Fibroblast of skin of left biceps (primary cell): ENCODE results near the gene PYGM.

Source experiments
- DNase-seq, 2 experiments: peaks; one replicate each; pipeline ENCODE4 v3.0.0-alpha.2; 2013; ENCODE audit warnings: low read depth in 2 of 2

PYGM gene

DNA sequence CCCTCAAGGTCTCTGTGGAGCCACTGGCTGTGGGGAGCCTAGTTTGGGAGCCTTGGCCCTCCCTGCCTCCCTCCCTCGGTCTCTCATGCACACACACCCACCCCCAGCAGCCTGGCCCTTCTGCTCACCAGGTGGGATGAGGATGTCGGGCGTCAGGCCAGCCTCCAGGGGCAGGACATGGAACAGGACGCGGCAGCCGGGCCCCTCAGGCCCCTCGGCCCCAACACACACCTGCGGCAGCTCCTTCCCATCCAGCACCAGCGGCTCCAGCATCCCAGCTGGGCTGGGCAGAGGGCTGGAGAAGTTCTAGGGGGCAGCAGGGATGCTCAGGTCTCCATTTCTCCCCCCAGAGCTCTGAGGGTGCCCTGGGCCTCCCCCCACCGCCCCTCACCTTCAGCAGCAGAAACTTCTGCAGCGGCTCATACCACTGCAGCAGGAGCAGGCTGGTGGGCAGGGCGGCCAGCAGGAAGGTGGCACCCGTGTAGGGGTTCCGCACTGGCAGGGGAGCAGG, 32.1 kb upstream of the PYGM start:
- no peak for DNase-seq

GRCh38 chr11:64790205-64791095, 30.7 kb upstream of the PYGM start:
- no peak for DNase-seq

GRCh38 chr11:64789331-64790204, 29.8 kb upstream of the PYGM start:
- no peak for DNase-seq

- DNase-seq: no peak
Observed at GRCh38 chr11:64788321-64789215, 28.8 kb upstream of the PYGM start.

DNA sequence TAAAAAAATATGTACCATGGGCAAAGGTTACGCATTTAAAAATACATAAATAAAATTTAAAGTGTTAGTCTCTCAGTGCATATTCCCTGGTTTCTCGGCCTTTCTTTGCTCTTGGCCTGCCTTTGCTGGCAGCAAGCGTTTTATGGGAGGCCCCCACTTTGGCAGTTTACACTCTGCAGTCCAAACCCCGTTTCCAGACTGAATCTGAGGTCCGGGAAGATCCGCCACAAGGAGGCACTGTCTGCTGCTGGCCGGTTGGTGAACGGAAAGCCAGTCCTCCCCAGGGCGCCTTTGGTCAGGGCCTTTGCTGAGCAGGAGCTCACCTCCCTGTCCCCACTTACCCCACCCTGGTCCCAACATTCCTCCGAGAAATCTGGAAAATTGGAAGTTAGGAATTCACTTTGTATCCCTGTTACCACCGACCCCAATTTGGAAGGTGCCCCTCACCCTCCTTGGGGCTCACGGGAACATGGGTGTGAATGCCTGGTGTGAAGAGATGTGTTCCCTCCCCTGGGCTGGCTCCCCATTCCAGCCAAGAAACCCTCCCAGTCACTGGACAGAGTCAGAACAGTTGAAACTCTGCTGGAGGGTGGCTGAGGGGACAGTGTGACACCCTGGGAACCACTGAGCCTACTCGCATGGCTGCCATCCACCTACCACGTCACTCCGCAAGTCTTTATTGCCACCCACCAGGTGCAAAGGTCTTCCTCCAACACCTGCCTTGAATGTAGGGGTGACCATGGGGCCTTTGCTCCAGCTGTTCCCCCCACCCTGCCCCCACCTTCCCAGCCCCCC, 27.9 kb upstream of the PYGM start:
- no peak for DNase-seq

DNA sequence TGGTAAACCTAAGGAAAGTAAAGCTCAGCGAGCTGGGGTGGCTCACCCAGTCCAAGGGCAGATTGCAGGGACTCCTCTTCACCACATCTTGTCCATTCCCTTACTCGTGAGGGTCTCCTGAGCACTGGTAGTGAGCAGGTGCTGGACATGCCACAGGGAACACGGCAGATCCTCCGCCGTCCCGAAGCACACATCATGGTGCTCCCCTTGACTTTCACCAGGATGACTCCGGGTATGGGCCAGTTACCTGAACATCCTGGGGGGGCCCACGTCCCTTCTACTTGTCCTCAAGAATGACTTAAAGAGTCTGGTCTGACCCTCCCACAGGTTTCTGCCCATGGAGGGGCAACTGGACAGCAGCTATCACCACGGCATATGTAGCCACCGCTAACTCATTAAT, 26.5 kb upstream of the PYGM start:
- no peak for DNase-seq

DNA sequence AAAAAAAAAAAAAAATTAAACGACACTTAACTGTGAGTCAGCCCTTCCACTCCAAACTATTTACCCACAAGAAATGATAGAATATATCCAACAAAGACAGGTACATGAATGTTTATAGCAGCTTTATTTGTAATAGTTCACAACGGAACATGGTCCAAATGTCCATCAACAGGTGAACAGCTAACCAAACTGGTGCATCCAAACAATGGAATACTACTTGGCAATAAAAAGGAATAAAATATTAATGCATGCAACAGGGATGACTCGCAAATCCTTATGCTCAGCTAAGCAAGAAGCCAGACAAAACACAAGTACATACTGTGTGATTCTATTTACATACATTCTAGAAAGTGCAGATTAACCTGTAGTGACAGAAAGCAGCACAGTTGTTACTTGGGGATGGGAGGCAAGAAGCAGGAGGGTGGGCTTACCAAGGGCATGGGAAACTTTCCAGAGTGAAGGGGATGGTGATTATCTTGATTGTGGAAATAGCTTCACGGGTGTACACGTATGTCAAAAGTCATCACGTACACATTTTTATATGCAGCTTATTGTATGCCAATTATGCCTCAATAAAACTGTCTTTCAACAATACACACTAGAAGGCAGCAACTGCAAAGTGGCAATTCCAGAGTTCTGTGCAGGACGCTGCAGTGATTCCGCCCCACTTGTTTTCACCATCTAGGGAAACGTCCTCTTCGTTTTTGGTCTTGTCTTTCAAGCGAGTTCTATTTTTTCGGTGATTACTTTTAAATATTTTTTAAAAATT, 25.2 kb upstream of the PYGM start:
- DNase-seq: no peak

DNA sequence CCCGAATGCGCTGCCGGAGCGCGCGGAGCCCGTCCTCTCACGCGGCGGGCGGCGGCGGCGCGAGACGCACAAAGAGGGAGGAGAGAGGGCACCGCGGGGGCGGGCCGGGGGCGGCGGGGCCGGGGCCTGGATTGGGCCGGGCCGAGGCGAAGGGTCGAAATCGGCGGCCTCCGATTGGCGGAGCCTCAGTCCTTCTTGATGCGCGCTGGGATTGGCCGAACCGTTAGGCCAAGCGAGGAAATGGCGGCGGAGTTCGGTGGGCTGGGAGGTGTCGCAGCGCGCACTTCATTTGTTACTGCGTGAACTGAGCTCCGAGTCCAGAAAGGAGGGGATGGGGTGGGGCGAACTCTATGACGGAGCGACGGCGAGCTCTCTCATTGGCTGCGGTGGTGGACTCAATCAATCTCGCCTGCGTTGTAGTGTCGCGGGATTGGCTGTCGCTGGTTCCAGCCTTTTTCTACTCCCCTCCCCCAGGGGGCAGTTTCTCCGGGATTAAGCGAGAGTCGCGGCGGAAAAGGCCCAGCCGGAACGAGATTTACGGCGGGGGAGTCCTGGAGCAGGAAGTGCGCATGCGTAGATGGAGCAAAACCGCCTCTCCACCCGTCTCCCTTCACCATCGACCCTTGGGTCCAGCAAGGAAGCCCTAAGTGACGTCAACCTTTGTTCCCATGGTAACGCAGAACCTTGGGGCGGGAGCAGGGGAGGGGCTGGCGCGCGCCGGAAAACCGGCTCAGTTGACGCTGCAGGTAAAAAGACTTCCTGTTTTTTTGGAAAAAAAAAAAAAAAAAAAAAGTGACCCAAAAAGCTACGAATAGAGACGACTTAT, 18.9 kb upstream of the PYGM start, which contains the start of gene SF1:
TSS of gene SF1 (minus strand) at position 70 of the 826 bp plus-strand sequence. CDS start 150 bp downstream, outside the sequence.
- peak; percentile 100 for DNase-seq

- no peak for DNase-seq
Observed at GRCh38 chr11:64778223-64778472, 18.4 kb upstream of the PYGM start.

- DNase-seq: peak; percentile 47 to 54
Observed at GRCh38 chr11:64777449-64778222, 17.9 kb upstream of the PYGM start.

- DNase-seq: no peak
Observed at GRCh38 chr11:64776875-64777274, 17.1 kb upstream of the PYGM start.

DNA sequence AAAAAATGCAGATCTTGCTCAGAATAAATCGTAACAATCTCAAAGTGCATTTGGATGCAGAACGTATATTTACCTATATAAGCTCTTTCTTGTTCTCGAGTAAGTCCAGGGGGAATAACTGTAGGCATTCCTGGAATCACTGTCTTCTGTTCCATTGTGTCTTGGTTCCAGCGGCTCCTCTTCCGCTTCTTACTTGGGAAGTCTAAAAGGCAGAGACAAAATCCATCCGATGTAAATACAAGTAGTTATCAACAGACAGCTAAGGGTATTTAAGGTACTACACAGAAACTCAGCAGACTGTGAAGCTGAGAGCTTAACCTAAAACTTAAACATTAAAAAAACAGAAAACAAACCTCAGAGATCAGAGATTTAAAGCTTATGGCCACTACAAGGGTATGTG, 16.7 kb upstream of the PYGM start:
- DNase-seq: no peak

DNA sequence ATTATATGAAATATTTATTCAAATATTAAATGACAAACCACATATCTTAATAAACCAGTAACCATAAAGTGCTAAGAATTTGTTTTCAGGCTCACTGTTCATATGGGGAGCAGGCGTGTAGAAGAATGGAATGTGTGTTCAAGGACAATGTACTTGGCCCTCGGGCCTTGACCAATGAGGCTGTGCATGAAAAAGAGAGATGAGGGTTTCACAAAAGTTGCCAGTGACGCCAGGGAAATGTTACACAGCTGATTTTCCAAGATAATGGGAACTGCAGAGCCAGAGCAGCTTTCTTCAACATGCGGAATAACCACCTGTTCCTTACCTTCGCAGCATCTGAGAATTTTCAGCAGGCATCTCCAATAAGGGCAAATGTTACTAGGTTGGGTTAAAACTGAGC, 14.4 kb upstream of the PYGM start:
- DNase-seq: no peak

DNA sequence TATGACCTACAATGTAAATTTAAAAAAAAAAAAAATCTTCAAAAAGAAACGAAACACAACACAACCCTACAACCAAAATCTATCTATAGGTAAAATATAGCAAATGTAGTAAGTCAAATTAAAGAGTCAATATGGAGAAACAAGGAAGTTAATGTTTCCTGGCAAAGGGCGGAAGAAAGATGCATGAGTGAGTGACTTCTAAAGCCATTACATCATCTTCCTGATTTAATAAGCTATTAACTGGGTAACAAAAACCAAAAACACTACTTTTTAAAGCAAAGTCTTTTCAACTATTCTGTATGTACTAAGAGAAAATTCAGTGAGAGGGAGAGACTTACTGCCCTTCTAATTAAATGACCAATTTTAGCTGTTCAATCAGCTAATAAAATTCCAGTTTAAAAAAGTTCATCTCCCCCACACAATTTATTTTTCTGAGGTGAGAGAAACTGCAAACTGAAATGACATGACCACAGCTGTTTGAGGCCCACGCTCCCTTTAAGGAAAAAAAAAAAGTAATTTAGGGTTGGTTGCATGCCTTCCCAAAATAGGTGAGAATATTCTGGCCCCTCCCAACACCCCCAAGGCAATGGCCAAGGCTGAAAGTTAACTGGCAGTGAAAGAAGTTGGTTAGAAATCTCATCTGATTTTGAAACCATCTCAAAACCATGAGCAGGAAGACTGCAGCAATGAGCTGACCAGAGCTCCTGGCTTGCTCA, 12.7 kb upstream of the PYGM start:
- no peak for DNase-seq

DNA sequence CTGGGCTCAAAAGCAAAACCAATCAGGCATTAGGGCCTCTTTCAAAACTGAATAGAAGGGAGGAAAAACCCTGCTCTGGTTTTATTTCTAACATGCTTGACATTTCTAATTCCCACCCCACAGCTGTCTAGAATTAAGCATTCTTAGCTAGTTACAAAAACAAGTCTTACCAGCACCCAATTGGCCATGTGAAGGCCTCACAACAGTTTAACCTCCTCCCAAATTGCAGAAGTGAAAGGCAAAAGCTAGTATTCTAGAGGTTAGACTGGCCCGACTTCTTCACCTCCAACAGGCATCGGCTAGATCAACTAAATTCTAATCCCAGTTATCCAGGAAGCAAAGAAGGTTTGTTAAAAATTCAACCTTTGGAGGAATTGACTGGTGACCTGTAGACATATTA, 12.1 kb upstream of the PYGM start:
- DNase-seq: no peak

DNA sequence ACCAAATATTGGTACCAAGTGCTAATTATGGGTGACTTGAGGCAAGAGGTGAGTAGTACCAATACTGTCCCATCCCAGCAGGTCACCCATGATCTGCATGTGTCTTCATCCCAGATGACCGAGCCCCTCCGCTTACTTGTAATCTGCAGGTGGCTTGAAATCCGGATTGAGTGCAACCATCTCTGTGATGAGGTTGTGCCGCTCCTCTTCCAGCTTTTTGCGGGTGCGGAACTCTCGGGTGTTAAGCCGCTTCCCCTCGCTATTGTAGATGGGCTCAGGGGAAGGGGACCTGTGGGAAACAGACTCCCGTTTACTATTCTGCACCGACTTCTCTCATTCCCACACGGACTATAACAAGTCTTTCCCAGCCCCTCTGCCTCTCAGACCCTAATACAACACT, 10.3 kb upstream of the PYGM start:
- DNase-seq: no peak

DNA sequence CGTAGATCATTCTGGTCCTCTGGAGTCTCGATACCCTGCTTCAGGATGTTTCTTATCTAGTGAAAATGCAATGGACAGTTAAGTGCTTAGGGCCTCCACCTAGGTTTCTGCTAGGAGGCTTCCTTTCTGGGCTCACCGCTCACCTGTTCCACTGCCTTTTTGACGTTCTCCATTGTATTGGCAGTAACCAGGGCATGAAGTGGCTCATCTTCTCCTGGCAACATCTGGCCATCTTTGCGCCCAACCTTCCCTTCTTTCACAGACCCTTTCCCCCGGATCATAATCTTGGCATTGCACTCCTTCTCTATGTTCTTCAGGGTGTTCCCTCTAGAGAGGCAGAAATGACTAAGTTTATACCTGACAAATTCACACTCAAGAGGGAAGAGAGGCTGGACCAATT, 9.5 kb upstream of the PYGM start:
- DNase-seq: no peak

- no peak for DNase-seq
Observed at GRCh38 chr11:64768300-64768694, 8.5 kb upstream of the PYGM start.
